Measurements from ENCODE around the gene EXT2.
A peak's percentile ranks its signal among the peaks of the same experiment; 100 is the strongest.

Gene EXT2

GRCh38 chr11:44088377-44088776, 7.1 kb upstream of the EXT2 start:
- no peak for DNase-seq

GRCh38 chr11:44088871-44089270, 6.6 kb upstream of the EXT2 start:
- no peak for DNase-seq

GRCh38 chr11:44090539-44090938, 4.9 kb upstream of the EXT2 start:
- no peak for DNase-seq

DNA sequence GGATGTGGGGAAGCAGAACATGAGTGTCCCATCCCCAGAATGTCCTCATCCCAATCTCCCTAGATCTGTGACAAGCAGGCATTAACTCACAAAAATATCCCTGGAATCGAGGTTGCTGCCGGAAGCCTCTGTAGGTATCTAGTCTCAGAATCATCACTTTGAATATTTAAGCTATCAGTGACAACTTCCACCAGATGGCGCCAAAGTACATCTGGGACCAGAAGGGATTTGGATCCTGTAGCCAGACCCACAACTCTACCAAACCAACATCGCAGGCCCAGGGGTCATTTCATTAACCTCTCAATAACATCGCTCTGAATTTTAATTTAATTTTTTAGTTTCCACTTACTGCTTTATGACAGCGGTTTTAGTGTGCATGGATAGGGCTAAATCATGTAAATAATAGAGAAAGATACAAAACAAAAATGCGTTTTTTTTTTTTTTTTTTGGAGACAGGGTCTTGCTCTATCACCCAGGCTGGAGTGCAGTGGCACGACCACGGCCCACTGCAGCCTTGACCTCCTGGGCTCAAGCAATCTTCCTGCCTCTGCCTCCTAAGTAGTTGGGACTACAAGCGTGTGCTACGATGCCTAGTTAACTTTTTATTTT, 1.1 kb upstream of the EXT2 start:
- peak; percentile 69 for DNase-seq

DNA sequence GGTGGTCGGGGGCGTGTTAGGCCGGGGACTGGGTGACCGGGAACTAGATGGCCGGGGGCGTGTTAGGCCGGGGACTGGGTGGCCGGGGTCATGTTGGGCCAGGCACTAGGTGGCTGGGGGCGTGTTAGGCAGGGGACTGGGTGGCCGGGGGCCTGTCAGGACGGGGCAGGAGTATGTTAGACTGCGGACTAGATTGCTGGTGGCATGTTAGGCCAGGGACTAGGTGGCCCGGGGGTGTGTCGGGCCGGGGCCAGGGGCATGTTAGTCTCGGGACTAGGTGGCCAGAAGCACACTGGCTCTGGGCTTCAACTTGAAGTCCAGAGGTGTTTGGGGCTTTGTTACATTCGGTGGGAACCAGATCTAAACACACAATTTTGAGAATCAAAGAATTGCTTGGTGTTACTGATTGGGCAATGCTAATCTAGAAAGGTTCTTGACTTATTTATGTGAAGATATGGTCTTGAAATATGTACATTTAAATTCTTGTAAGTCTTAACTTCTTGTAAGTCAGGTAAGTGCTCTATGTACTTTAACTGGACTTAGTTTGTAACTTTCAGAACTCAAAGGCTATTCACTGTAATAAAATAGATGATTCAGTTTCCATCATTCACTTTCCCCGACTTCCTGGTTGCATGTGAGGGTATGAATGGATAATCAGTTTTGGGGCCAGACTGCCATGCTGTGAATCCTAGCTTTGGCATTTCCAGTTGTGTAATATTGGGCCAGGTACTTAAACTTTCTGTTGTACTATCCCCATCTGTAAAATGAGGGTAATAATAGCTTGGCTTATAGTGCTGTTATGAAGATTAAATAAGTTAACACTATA, 1.1 kb downstream of the EXT2 start:
- no peak for DNase-seq

DNA sequence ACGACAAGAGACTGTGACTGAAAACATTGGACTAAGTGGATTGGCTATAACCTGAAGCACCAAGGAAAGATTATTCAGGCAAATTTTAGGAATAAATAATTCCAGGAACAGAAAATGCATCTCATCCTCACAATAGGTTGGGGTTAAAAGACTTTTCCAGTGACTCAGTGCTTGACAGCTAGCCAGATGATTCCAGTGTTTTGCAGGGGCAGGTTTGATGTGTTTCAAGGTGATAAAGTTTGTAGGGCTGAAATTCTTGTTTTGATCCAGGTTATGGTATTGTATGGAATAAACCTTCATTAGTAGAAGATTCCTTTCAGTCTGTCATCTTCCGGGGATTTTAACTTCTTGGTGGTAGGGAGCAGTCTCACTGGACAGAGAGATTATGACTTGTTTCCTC, 2.3 kb downstream of the EXT2 start:
- no peak for DNase-seq

DNA sequence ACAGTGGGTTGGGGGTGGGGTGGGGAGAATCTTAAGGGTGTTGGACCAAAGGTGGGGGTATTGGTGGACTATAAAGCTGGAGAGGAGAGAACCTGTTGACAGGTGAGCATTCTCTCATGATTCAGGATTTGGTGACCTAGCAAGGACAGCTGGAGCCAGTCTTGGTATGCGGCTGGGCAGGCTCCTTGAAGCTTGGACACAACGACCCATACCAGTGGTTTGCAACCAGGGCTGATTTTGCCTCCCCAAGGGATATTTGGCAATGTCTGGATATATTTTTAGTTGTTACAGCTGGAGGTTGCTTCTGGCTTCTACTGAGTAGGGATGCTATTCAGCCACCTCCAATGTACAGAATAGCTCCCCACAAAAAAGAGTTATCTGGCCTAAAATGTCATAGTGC, 5.6 kb downstream of the EXT2 start:
- DNase-seq = no peak

DNA sequence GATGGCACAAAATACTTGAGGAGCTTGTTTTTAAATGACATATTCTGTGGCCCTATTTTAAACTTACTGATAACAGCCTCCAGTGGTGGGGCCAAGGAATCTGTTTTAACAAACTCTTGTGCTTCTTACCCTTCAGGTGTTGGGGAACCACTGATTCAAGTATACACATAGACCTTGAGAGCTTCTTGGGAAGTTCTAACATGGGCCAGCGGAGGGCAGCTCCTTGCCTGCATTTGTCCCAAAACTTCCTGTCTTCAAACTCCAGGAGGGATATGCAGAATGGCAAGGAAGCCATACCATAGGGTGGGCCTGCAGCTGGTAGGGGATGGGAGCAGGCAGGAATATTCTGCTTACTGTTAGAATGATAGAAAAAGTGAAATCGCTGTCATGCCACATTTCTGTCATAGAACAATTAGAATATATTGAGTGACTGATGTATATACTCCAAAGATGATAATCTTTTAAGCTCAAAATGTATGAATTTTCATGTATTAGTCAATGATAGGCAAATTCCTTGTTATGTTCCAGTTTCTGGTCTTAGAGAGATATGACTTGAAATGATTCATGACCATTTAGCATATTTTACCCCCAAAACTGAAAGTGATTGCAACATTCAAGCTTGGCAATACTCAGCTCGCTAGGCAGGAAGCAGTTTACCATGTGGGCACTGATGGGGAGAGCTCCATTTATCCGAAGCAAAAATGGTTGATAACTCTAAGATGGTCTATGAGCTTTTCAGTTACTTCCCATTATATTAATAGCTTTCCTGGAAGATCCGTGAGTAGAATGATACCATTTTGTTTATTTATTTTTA, 9.2 kb downstream of the EXT2 start:
- DNase-seq = no peak

- DNase-seq = no peak
Measured at GRCh38 chr11:44108260-44108659, 12.8 kb downstream of the EXT2 start.

DNA sequence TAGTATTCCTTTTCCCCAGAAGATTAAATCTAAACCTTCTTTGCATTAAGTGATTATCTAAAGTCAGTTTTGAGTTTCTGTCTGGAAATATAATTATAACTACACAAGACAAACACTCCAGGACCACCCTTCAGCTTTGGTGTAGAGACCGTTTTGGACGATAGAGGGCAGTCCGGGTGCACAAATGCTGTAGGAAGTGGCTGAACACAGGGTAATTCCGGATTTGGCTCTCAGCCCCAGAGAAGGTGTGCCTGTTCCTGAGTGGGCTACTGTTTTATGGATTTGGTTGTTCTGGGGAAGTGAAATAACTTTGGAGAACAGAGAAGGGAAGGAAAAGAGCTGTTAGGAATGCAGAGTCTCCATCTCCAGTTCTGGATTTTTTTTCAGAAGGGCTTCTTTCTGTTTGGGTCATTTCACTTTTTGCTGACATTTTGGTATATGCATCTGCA, 14.8 kb downstream of the EXT2 start:
- peak; percentile 47 for DNase-seq

GRCh38 chr11:44112091-44112821, 16.8 kb downstream of the EXT2 start:
- DNase-seq = no peak

- DNase-seq = no peak
Measured at GRCh38 chr11:44113018-44113417, 17.5 kb downstream of the EXT2 start.

GRCh38 chr11:44113572-44113971, 18.1 kb downstream of the EXT2 start:
- DNase-seq = no peak

DNA sequence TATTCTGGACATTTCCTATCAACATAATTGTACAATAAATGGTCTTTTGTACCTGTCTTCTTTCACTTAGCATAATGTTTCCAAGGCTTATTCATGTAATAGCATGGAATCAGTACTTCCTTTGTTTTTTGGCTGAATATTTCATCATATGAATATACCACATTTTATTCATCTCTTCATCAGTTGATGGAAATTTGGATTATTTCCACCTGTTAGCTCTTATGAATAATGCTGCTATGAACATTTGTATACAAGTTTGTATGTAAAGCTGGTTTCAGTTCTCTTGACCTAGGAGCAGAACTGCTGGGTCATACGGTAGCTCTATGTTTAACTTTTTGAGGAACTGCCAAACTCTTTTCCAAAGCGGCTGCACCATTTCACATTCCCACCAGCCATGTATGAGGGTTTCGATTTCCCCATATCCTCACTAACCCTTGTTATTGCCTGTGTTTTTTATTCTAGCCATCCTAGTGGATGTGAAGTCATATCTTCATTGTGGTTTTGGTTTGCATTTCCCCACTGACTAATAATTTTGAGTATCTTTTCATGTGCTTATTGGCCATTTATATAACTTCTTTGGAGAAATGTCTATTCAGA, 20.9 kb downstream of the EXT2 start:
- DNase-seq = no peak

- DNase-seq = no peak
Measured at GRCh38 chr11:44120169-44120568, 24.7 kb downstream of the EXT2 start.

DNA sequence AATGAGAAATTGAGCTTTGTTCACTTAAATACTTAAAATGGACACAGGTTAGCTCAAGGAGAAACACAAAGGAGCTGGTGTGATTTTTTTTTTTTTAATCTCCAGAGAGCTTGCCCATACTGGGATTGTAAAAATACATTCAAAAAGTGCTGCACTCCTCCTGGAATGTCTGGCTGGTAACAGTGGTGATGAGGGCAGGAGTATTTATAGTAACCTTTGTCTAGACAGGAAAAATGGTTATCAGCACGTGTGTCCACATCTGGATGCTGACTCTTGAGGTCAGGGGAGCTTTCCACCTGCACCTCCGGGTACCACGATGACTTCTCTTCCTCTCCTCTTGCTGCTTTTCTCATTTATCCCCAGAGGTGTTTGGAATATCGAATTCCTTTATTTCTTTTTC, 30.1 kb downstream of the EXT2 start:
- no peak for DNase-seq

GRCh38 chr11:44126304-44126703, 30.8 kb downstream of the EXT2 start:
- DNase-seq = no peak

DNA sequence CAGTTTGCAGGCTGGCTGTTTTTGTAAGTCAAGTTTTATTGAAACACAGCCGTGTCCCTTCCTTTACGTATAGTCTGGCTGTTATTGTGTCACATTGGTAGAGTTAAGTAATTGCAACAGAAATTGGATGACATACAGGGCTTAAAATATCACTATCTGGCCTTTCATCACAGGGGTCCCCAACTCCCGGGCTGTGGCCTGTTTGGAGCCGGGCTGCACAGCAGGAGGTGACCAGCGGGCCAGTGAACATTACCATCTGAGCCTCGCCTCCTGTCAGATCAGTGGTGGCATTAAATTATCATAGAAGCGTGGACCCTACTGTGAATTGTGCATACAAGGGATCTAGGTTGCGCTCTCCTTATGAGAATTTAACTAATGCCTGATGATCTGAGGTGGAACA, 31.7 kb downstream of the EXT2 start:
- peak; percentile 4 for DNase-seq

DNA sequence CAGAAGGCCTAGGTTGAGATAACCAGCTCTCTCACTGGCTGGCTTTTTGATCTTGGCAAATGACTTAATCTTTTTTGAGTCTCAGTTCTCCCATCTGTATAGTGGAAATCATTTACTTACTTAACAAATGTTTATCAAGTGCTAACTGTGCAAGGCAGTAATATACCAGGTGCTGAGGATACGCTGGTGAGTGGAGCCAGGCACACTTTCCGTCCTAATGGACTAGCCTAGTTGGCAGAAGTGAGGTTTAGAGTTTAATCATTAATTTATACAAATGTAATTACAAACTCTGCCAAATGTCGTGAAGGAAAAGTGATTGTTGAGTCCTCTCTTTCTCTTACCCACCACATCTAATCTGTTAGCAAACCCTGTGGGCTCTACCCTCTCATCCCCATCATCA, 33.3 kb downstream of the EXT2 start:
- DNase-seq = no peak

- no peak for DNase-seq
Measured at GRCh38 chr11:44130751-44131150, 35.3 kb downstream of the EXT2 start.

- peak; percentile 28 for DNase-seq
Measured at GRCh38 chr11:44133335-44133946, 38.0 kb downstream of the EXT2 start.

DNA sequence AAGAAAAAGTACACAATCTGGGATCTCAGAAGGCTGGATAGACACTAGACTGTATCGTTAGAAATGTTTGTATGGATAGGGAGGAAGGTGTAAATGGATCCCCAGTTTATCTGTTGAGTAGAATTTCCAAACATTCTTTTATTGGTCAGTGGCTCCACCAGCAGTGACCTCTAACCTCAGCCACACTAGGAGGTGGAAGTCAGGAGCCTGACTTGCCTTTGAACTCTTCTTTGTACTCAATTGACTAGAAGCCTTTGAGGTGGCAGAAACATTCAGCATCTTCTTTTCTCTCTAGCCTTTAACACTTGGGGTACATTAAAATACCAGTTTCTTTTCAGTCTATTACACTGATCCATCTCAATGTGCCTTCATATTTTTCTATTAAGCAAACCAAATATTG, 39.1 kb downstream of the EXT2 start:
- no peak for DNase-seq
